GM19452 (cell line): Measurements from ENCODE around the gene ECM2.
"Not testable (repeated sequence)": the region's sequence is repeated elsewhere in the genome, so short reads cannot be mapped to it uniquely, and the experiment has no call there.

Experiments
- ATAC-seq: cut with Tn5 transposase; IDR thresholded peaks from one replicate; pipeline ENCODE4 v1.9.1; 2021; ENCODE audit not compliant: unreplicated experiment

The ECM2 gene

GRCh38 chr9:92535940-92536850, at the start of gene ECM2:
ECM2 (minus strand) TSS chr9:92535990; CDS start chr9:92522866, 13,124 bp downstream.
- no peak for ATAC-seq

- no peak for ATAC-seq
Measured at GRCh38 chr9:92576175-92576574, 40.4 kb upstream of the ECM2 start.

GRCh38 chr9:92573612-92574011, 37.8 kb upstream of the ECM2 start:
- ATAC-seq: not testable (repeated sequence)

GRCh38 chr9:92571871-92572270, 36.1 kb upstream of the ECM2 start:
- not testable (repeated sequence) for ATAC-seq

DNA sequence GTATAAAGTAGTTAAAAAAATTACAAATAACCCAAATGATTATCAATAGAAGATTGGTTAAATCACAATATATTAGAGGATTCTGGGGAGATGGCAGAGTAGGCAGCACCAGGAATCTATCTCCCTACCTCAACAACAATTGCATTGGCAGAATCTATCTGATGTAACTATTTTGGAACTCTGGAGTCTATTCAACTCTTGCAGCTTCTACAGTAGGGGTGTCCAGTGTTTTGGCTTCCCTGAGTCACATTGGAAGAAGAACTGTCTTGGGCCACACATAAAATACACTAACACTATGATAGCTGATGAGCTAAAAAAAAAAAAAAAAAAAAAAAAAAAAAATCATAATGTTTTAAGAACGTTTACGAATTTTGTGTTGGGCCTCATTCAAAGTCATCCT, 29.2 kb upstream of the ECM2 start:
- ATAC-seq: no peak

- no peak for ATAC-seq
Measured at GRCh38 chr9:92564504-92564903, 28.7 kb upstream of the ECM2 start.

- no peak for ATAC-seq
Measured at GRCh38 chr9:92563116-92564100, 27.6 kb upstream of the ECM2 start.

GRCh38 chr9:92562461-92562967, 26.7 kb upstream of the ECM2 start:
- ATAC-seq: no peak

DNA sequence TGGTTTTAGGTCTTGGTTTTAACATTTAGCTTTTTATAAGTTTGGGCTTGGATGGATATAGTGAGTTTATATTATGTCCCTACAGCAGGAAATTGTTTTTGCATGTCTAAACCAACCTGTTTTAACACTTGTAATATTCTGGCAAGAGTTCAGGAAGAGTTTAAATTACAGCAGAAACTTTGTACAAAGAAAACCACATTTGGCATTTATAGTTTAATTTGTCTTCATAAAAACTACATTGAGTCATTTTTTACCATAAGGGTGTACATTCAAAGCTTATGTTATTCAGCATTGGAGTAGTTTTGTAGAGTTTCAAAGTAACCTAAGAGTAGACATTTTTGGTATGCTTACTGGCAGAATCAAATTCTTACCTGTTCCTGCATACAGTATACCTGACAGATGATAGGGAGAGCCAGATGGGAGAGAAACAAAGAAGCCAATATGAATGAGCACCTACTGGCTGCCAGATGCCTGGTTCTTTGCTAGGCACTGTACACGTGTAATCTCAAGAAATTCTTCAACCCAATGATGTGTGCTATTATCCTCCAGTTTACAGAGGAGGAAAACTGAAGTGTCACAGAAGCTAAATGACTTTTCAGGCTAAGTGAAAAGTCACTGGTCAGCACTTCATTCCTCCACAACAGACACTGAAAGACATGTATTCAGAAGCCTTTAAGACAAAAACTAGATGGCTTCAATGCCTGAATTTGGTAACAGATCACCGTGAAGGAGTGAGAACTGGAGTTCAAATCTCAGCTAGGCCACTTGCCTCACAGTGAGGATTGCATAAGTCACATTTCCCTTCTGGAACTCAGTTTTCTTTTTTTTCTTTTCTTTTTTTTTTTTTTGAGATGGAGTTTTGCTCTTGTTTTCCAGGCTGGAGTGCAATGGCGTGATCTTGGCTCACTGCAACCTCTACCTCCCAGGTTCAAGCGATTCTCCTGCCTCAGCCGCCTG, 25.9 kb upstream of the ECM2 start:
- no peak for ATAC-seq

DNA sequence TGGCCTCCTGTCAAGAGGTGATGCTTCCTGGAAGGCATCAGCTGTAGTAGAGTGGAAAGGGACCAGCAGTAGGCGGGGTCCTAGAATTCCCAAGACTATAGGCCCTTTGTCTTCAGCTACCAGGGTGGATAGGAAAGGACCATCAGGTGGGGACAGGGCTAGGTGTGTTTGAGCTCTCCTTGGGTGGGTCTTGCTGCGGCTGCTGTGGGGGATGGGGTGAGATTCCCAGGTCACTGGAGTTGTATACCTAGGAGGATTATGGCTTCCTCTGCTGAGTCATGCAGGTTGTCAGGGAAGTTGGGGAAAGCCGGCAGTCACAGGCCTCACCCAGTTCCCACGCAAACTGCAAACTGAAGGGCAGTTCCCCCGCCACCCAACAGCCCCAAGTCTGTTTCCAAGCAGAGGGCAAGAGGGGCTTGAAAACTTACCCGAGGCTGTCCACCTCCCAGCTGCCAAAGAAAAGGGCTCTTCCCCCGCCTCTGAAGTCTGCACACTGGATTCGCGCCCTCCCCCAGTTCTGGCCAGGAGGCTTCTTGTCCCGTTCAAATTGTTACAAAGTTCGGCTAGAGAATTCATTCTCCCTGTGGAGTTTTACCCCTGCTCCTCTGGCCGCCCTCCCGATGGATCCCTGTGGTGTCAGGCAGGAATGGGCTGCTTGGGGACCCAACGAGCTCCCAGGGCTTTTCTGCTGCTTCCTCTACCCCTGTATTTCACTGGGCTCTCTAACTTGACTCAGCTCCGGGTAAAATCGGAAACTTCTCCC, 23.0 kb upstream of the ECM2 start:
- ATAC-seq: no peak

DNA sequence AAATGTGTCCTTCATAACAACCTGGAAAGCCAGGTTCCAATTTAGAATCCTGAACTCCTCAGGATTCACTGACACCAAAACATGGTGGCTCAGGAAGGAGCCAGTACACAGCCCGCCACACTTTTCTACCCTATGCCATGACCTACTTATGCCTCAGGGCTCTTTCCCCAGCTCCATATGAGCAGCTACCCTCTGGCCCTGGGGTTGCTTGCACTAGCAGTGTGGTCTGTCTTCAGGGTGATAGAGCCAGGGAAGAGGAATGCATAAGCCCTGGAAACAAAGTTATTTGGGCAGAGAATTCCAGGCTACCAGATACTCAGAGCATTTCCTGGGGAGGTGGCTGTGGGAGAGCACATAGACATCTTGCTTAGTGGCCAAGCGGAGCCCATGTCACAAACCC, 15.0 kb upstream of the ECM2 start:
- ATAC-seq: no peak

- no peak for ATAC-seq
Measured at GRCh38 chr9:92547356-92547755, 11.6 kb upstream of the ECM2 start.

- no peak for ATAC-seq
Measured at GRCh38 chr9:92545002-92545510, 9.3 kb upstream of the ECM2 start.

GRCh38 chr9:92543972-92544371, 8.2 kb upstream of the ECM2 start:
- ATAC-seq: no peak

GRCh38 chr9:92538541-92538940, 2.8 kb upstream of the ECM2 start:
- no peak for ATAC-seq

- ATAC-seq: no peak
Measured at GRCh38 chr9:92534674-92535073, 1.1 kb downstream of the ECM2 start.

- ATAC-seq: no peak
Measured at GRCh38 chr9:92534204-92534603, 1.6 kb downstream of the ECM2 start.

DNA sequence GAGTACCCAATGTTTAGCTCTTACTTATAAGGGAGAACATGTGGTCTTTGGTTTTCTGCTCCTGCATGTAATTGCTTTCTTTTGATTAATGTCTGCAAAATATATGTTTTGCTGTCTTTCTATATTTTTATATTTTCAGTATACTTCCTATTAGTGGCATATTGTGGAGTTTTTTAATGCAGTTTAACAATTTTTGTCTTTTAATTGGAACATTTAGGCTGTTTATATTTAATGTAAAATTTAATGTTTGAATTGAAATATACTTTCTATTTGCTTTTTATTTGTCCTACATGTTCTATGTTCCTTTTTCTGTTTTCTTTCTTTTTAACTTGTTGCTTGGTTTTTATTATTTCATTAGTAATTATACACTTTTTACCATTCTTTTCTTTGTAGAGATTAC, 4.9 kb downstream of the ECM2 start:
- ATAC-seq: no peak

DNA sequence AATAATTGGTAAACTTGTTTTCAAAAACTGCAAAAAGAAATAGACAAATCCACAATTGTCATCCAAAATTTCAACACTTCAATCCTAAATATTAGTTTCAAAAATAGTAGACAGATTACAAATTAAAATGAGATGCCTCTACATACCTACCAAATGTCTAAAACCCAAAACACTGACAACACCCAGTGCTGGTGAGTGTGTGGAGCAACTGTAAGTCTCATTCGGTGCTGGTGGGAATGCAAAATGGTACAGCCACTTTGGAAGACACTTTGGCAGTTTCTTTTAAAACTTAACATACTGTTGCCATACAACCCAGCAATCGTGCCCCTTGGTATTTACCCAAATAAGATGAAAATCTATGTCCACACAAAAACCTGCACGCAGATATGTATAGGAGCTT, 6.7 kb downstream of the ECM2 start:
- no peak for ATAC-seq

GRCh38 chr9:92528522-92528849, 7.3 kb downstream of the ECM2 start:
- ATAC-seq: no peak
